Adrenal gland (tissue), 12 donors: ENCODE data around the gene GPC6. TPM values are rescaled to one million over a fixed set of nuclear protein-coding genes. Genes with fewer than 3 reads are reported as not detected.

Experiments
- DNase-seq, 7 donors: peaks; one replicate each; pipeline ENCODE4 v3.0.0-alpha.2; 2019 to 2020
- H3K27ac ChIP-seq, 5 donors: fragments of 200-600 bp; sonication (generic) in 4 of 5; 1 replicate in 3 of 5; 2 replicates in 2 of 5; pipeline versions ENCODE4 v1.5.1 to v1.8.0; 2016 to 2020; ENCODE audit warnings: mild to moderate bottlenecking in 1 of 5
- H3K27me3 ChIP-seq: fragments of 200-600 bp; 2 replicates; pipeline ENCODE4 v1.8.0; 2021
- H3K36me3 ChIP-seq, 2 donors: fragments of 200-600 bp; replicated peaks in 1 of 2; 1 replicate in 1 of 2; 2 replicates in 1 of 2; pipeline versions ENCODE4 v1.5.1 to v1.8.0; 2018 to 2022
- H3K4me1 ChIP-seq, 2 donors: fragments of 200-600 bp; replicated peaks in 1 of 2; 1 replicate in 1 of 2; 2 replicates in 1 of 2; pipeline versions ENCODE4 v1.5.1 to v1.8.0; 2018 to 2021
- H3K4me3 ChIP-seq, 4 donors: fragments of 200-600 bp; sonication (generic) in 3 of 4; one replicate each; pipeline ENCODE4 v1.5.1; 2016 to 2018
- H3K9me3 ChIP-seq, 3 donors: fragments of 200-600 bp; sonication (generic) in 1 of 3; replicated peaks in 1 of 3; 1 replicate in 2 of 3; 2 replicates in 1 of 3; pipeline versions ENCODE4 v1.5.1 to v1.8.0; 2016 to 2021
- POLR2A ChIP-seq, 2 donors: fragments of 450-650 bp; IDR thresholded peaks; one replicate each; pipeline ENCODE4 v1.6.1; 2017; ENCODE audit warnings: antibody characterized with exemption in 2 of 2, mild to moderate bottlenecking in 2 of 2, moderate library complexity in 1 of 2
- WGBS, 4 donors: extraction: QIAGEN DNeasy Blood & Tissue Kit in 2 of 4; methylation state at CpG; one replicate each; pipeline versions ENCODE4 v1.1.5 to v1.1.7; 2013 to 2017; 5-methylcytosine and 5-hydroxymethylcytosine counted together
- intact Hi-C, 2 donors: fragments of 100-400 bp; cut with DNase I; formaldehyde crosslinking; loops; one replicate each; pipeline versions ENCODE4 v1.14.1 to v1.15.0; 2022 to 2023
- polyA plus RNA-seq, 3 donors: library from polyadenylated mRNA; stranded (reverse); fragments of 200-250 nt in 2 of 3; fragments of 350-450 nt in 1 of 3; fragmentation: Illumina TruSeq in 1 of 3; extraction: RNeasy Lipid Tissue Mini Kit (QIAGEN cat#74804) in 1 of 3; gene quantifications; one replicate each; pipeline ENCODE4 v1.2.3, GENCODE V29; 2013 to 2014
- total RNA-seq, 9 donors: library from RNA; depleted of rRNA in 4 of 9; stranded (reverse); fragments of >200 nt in 4 of 9; fragments of 120-200 nt in 1 of 9; fragmentation: NEBNext Ultra II Directional in 1 of 9; extraction: Animal tissue kit (Norgen Biotek cat#: 25700) in 1 of 9; gene quantifications; one replicate each; pipeline versions ENCODE4 v1.1.0 to v1.2.4, GENCODE V29; 2013 to 2023
- TF ChIP-seq, protein P1 (sequence below), 6 experiments: fragments of 450-650 bp in 4 of 6; fragments of 200-600 bp in 2 of 6; sonication (generic) in 1 of 6; IDR thresholded peaks; 1 replicate in 5 of 6; 2 replicates in 1 of 6; pipeline versions ENCODE4 v1.5.1 to v1.8.0; 2016 to 2021; ENCODE audit warnings: antibody characterized with exemption in 6 of 6, mild to moderate bottlenecking in 2 of 6, moderate library complexity in 1 of 6
- donor health status: healthy with polysubstance abuse.
- donor health status: Bipolar disorder and iron deficiency.
- donor health status: DM: yes; HTN: yes; CAD: no.
- donor health status: DM: no; HTN: no; CAD: no.
- donor health status: DM: no; HTN: no; CAD: no.
- donor health status: DM: yes; HTN: yes; CAD: no.

GPC6 gene
- total and polyA plus RNA-seq, 12 donors: 0.37 to 62.3 (median 2.5) TPM

- H3K9me3 ChIP-seq: no peaks in the 10 kb centered on the region
- WGBS, 4 donors: 73 to 76% (median 74%) methylated on average over 3 of the region's 3 CpGs
- TF ChIP-seq, protein P1, sequence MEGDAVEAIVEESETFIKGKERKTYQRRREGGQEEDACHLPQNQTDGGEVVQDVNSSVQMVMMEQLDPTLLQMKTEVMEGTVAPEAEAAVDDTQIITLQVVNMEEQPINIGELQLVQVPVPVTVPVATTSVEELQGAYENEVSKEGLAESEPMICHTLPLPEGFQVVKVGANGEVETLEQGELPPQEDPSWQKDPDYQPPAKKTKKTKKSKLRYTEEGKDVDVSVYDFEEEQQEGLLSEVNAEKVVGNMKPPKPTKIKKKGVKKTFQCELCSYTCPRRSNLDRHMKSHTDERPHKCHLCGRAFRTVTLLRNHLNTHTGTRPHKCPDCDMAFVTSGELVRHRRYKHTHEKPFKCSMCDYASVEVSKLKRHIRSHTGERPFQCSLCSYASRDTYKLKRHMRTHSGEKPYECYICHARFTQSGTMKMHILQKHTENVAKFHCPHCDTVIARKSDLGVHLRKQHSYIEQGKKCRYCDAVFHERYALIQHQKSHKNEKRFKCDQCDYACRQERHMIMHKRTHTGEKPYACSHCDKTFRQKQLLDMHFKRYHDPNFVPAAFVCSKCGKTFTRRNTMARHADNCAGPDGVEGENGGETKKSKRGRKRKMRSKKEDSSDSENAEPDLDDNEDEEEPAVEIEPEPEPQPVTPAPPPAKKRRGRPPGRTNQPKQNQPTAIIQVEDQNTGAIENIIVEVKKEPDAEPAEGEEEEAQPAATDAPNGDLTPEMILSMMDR (IDR thresholded peaks at IDR 0.05): no peak
- TF ChIP-seq POLR2A (IDR thresholded peaks at IDR 0.05): no peak
- no peaks in the 10 kb centered on the region for H3K4me1 ChIP-seq
- intact Hi-C loops: no loop called here
- no peaks in the 10 kb centered on the region for H3K27me3 ChIP-seq
- no peak overlapping the region for H3K4me3 ChIP-seq
- no peak for DNase-seq
- no peak overlapping the region for H3K27ac ChIP-seq
- no peaks in the 10 kb centered on the region for H3K36me3 ChIP-seq
These were observed 677.3 kb downstream of the GPC6 start for GRCh38 chr13:93903909-93904308.

DNA sequence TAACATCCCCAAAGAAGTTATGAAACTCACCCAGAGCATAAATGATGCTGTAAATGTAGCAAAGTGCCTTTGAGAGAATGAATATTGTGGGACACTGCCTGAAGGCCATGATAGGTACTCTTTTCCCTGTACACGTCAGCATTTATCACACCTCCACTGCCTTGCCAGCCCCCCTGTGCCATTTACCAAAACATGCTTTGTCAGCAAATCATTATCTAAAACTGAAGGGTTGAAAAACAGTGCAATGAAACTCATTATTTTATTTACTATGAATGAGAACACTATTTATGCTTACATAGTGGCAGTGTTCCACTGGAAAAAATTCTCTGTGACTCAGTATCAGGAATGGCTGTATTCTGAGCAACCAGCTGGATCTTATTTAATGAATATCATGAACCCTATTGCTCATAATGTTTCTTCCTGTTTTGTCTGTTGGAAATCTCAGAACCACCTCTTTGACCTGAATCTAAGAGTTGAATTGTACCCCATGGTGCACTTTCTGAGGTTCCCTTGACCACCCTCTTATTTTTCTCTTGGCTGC is 688.7 kb downstream of the GPC6 start:
- H3K4me3 ChIP-seq: no peak overlapping the region
- intact Hi-C loops: no loop called here
- 41 to 52% (median 47%) methylated on average over 1 of the region's 1 CpG for WGBS, 4 donors
- no peaks in the 10 kb centered on the region for H3K36me3 ChIP-seq
- H3K27me3 ChIP-seq: no peaks in the 10 kb centered on the region
- no peak for DNase-seq
- TF ChIP-seq, protein P1 (IDR thresholded peaks at IDR 0.05): no peak
- TF ChIP-seq POLR2A (IDR thresholded peaks at IDR 0.05): no peak
- no peaks in the 10 kb centered on the region for H3K4me1 ChIP-seq
- no peaks in the 10 kb centered on the region for H3K9me3 ChIP-seq
- H3K27ac ChIP-seq: no peak overlapping the region

DNA sequence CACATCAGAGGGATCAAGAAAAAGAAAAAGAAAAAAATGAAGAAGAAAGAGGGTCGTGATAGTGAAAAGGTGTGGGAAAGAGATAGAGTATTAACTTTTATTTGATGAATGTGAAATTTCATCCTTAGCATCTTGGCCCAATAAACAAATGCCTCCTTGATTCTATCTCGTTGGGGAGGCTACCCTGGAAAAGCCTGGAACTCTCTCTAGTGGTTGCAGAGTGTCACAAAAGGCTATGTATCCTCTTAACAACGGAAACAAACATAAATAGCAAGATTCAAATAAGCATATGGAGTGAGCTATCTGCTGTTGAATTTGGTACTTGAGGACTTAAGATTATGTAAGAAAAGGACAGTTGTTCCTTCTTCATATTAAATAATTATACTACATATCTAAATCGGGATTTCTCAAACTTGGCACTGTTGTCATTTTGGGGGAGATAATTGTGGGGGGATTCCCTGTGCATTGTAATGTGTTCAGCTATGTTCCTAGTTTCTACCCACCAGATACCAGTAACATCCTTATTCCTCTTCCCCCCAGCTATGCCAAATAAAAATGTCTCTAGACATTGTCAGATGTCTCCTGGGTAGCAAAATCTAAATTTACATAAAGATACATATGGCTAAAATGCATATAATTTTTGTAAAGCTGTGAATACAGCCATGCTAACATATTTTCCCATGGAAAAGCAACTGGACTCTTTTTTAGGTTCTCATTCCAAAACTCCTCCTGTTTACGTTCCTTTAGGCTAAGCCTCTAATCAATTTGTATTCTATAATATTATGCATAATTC is 695.7 kb downstream of the GPC6 start:
- no peaks in the 10 kb centered on the region for H3K4me1 ChIP-seq
- H3K9me3 ChIP-seq: no peaks in the 10 kb centered on the region
- DNase-seq: no peak
- TF ChIP-seq, protein P1 (IDR thresholded peaks at IDR 0.05): no peak
- no peak for TF ChIP-seq POLR2A (IDR thresholded peaks at IDR 0.05)
- H3K36me3 ChIP-seq: no peaks in the 10 kb centered on the region
- H3K27me3 ChIP-seq: no peaks in the 10 kb centered on the region
- 69 to 79% (median 75%) methylated on average over 5 of the region's 5 CpGs for WGBS, 4 donors
- no peak overlapping the region for H3K4me3 ChIP-seq
- intact Hi-C loops: no loop called here
- H3K27ac ChIP-seq: no peak overlapping the region

- Histone ChIP-seq H3K27ac (no peak overlapping the region), H3K36me3 (no peaks in the 10 kb centered on the region), H3K9me3 (no peaks in the 10 kb centered on the region), H3K4me1 (no peaks in the 10 kb centered on the region), H3K4me3 (no peak overlapping the region), H3K27me3 (no peaks in the 10 kb centered on the region)
- 75 to 91% (median 81%) methylated on average over 1 of the region's 1 CpG for WGBS, 4 donors
- intact Hi-C loops: no loop called here
- TF ChIP-seq, protein P1 (IDR thresholded peaks at IDR 0.05): no peak
- no peak for DNase-seq
These were observed 699.4 kb downstream of the GPC6 start for GRCh38 chr13:93925990-93926389.
